ENCODE data around the gene UVSSA.

UVSSA gene, protein sequence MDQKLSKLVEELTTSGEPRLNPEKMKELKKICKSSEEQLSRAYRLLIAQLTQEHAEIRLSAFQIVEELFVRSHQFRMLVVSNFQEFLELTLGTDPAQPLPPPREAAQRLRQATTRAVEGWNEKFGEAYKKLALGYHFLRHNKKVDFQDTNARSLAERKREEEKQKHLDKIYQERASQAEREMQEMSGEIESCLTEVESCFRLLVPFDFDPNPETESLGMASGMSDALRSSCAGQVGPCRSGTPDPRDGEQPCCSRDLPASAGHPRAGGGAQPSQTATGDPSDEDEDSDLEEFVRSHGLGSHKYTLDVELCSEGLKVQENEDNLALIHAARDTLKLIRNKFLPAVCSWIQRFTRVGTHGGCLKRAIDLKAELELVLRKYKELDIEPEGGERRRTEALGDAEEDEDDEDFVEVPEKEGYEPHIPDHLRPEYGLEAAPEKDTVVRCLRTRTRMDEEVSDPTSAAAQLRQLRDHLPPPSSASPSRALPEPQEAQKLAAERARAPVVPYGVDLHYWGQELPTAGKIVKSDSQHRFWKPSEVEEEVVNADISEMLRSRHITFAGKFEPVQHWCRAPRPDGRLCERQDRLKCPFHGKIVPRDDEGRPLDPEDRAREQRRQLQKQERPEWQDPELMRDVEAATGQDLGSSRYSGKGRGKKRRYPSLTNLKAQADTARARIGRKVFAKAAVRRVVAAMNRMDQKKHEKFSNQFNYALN

GRCh38 chr4:1346781-1347409 lies at the start of gene UVSSA:
Gene UVSSA, plus strand, starts transcription at chr4:1347208. Its CDS starts 884 bp downstream, at chr4:1348092.
- peak; percentile 100 for DNase-seq (ENCODE audit: low read depth)

DNA sequence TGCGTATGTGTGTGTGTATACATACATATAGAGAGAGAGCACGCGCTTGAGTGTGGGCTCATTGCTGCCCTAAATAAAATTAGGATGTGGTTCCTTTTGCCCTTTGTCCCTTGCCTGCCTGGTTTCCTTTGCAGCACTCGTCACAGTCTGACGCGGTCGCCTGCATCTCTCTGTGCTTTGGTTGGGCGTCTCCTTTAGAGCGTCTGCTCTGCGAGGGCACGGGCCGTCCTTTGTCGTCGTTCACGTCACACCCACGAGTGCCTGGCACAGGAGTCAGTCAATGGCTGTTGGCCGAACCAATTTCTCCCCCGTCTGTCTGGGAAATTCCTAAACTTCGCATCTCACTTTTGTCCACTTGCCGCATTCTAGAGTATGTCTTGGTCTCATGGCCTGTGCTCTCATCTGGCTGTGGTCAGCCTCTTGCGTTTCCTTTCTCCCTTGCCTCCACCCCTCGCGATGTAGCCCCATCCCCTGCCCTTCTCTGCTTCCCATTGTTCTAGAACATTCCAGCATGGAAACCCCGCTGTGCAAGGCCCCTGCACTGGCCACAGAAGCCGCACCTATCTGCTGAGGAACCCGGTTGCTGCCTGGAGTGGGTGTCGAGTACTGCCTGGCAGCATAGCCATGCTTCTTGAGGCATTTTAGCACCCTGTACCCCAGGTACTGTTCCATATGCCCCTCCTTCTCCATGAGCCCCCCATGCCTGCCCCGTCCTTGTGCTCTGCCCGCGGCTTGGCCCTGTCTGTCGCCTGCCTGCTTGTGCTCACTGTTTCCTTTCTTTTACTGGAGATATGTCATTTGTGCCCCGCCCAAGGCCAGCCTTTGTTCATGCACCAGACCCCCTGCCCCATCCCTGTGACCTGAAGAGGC lies 49.3 kb upstream of the UVSSA start:
- no peak for DNase-seq (ENCODE audit: low read depth)

DNA sequence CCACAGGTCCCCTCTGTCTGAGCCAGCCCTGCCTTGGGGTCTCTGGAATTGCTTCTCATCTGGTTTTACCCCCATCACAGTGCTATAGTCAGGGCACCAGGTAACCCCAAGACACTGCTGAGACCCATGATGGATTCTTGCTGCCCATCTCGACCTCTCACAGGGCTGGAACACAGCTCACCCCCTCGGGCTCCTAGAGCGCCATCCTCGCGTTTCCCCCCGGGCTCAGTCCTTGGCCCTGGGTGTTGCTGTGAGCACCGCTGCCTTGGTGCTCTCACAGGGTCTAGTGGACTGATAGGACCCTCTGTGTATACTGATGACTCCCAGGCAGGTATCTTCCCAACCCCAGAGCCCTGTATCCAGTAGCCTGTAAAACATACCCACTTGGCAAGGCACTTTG lies 48.5 kb upstream of the UVSSA start:
- DNase-seq (ENCODE audit: low read depth) = no peak

DNA sequence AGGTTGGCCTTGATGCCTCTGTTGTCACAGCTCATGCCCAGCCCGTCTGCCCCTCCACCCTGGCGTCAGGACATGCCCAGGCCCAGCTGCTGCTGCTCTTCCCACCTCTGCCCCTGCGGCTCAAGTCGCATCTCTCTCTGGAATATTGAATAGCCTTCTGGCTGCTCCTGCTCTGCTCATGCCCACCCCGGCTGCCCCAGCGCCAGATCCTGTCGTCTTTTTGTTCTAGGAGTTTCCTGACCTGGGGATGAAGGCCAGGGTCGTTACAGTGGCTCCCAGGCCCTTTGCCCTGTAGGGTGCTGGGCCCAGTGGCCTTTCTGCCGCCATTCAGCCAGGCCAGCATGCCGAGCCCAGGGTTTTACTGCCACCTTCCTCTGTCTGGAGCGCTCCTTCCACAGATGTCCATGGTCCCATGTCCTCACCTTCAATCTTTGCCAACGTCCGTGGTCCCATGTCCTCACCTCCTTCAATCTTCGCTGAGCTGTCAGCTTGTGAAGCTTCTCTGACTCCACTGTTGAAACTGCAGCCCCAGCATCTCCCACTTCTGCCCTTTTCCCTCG lies 47.6 kb upstream of the UVSSA start:
- no peak for DNase-seq (ENCODE audit: low read depth)

GRCh38 chr4:1300466-1301455 lies 46.2 kb upstream of the UVSSA start:
- peak; percentile 42 for DNase-seq (ENCODE audit: low read depth)

- DNase-seq (ENCODE audit: low read depth) = no peak
Measured at GRCh38 chr4:1302159-1302558, 44.8 kb upstream of the UVSSA start.

DNA sequence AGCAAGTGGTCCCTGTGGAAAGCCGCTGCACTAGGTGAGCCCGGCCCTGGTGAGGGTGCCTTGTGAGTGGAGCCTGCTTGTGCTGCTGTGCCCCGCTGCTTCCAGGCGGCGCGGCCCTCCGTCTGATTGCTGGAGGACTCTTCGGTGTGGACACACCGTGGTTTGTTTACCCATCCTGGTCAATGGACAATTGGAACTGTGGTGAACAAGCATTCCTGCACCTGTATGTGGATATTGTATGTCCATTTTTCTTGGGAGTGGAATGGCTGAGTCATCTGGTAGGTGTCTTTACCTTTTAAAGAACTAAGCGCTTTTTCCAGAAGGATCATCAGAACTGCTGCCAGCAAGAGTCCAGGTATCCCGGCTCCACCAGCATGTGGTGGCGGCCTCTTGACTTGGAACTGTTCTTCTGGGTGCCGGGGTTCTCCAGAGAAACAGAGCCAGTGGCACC lies 41.7 kb upstream of the UVSSA start:
- DNase-seq (ENCODE audit: low read depth) = no peak

- no peak for DNase-seq (ENCODE audit: low read depth)
Measured at GRCh38 chr4:1305781-1306455, 41.1 kb upstream of the UVSSA start.

- no peak for DNase-seq (ENCODE audit: low read depth)
Measured at GRCh38 chr4:1307951-1308735, 38.9 kb upstream of the UVSSA start.

DNA sequence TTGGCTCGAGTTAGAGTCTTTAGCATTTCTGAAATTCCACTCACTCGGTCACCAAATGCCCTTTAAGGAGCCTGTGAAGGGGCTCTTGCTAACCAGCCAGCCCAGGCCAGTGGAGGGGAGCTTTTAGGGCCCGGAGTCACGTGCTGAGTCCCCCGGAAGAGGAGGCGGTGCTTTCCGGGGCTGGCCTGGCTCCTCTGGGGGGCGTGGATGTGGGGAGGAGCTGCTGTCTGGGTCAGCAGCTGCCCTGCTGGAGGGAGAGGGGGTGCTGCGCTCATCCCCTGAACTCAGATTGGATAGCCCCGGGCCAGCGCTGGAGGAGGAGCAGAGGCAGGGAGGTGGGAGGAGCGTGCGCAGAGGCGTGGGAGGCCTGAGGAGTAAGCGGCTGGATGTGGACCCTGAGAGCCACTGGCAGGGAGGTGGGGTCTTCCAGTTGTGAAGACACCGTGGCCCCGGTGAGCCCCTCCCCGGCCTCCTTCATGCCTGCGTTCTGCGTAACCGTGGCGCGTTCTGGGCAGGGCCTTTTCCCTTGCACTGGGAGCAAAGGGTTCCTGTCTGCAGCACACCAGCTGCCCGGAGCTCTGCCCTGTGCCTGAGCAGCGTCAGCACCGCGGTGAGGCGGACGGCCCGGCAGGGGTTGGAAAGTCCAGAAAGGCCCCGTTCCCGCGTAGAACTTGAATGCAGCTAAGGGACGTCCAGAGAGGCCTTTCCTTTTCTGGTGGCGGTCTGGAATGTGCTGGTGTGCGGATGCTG lies 37.6 kb upstream of the UVSSA start:
- no peak for DNase-seq (ENCODE audit: low read depth)

DNA sequence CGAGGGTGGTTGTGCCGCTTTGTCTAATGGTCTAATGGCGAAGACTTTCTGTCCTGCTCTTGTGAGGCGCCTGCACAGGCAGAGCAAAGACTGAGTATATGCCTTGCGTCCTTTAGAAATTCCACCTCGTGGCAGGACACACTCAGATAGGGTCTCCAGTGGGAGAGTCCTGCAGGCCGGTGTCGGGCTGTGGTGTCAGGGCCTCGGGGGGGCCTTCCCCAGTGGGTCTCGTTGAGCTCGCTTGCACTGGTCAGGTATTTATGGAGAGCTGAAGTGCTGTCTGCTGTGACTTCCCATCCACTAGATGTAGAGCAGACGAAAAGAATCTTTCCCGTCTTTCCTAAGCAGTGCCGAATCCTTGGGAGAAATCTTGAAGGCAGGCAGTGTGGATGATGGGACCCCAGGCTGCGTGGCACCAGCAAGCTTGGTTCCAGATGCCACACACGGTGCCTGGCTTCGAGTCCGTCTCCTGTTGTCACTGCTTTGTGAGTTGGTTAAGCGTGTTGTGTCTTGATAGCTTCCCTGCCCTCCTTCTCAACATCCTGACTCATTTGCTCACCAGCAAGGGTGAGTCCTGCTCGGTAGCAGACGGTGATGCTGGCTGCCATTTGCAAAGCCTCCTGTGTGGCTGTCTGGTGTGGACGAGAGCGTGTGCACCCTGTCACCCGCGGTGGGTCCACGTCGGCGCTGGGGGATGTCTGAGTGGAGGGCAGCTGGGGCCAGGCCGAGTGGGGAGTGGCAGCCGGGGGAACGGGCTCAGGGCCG lies 36.8 kb upstream of the UVSSA start:
- no peak for DNase-seq (ENCODE audit: low read depth)

GRCh38 chr4:1310796-1311631 lies 36.0 kb upstream of the UVSSA start:
- no peak for DNase-seq (ENCODE audit: low read depth)

GRCh38 chr4:1312821-1313640 lies 34.0 kb upstream of the UVSSA start:
- DNase-seq (ENCODE audit: low read depth) = no peak

DNA sequence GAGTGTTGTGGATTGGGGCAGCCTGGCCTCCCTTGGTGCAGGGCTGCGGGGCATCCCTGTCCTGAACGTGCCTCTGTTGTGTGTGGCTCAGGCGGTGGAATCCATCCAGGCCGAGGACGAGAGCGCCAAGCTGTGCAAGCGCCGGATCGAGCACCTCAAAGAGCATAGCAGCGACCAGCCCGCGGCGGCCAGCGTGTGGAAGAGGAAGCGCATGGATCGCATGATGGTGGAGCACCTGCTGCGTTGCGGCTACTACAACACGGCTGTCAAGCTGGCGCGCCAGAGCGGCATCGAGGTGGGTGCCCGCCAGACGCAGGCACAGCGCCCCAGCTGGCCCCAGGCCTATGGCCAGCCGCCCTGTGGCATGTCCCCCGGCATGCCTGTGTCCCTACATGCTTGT lies 31.7 kb upstream of the UVSSA start:
- no peak for DNase-seq (ENCODE audit: low read depth)

DNA sequence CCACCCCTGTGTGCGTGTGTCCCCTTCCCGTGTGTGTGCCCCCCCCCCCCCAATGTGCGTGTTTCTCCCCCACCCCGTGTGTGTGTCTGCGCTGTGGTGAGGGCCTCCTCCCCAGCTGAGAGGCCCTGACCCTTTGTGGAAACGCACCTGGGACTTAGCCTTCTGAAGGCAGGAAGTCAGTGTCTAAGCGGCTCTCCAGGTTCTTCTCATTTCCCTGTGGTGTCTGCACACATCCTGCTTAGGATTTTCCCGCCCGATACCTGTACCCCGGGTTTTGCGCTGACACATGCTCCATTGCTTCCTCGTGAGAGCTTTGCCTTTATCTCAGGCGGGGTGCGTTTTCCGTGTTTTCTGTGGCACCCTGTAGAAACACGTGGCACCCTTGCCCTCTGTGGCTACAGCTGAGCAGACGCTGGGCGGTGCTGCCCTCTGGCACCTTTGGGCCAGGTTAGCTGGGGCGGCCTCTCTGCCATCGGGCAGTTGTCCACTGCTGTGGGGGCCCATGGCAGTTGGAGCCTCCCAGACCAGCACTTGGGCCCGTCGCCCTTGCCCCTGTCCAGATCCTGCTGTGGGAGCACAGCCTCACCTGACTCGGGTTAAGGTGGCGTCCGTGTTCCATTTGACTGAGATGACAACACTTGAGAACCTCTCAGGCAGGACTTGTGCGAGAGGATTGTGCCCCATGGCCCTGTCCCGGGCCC lies 31.0 kb upstream of the UVSSA start:
- no peak for DNase-seq (ENCODE audit: low read depth)

Measured in activated T-helper 9 cell treated with anti-CD3 and anti-CD28 coated beads, Interleukin-2, amount 50 U/mL, for 16 hours (primary cell).